K562 (cell line): ENCODE results near the gene POP7. TPM values are rescaled to one million over a fixed set of nuclear protein-coding genes. Genes with fewer than 3 reads are reported as not detected.

ENCODE experiments used
- TSC22D4 ChIP-seq: fragments of 450-650 bp; IDR thresholded peaks from 2 replicates; pipeline ENCODE4 v1.6.1; 2016; ENCODE audit warnings: missing genetic modification characterization, missing biosample characterization, control low read depth
- ZNF121 ChIP-seq: sonication (generic); formaldehyde crosslinking; conservative IDR thresholded peaks from 2 replicates; pipeline ENCODE4 v1.8.0; 2022; ENCODE audit warnings: missing genetic modification reagents
- ZSCAN29 ChIP-seq: fragments of 450-650 bp; IDR thresholded peaks from 2 replicates; pipeline ENCODE4 v1.6.1; 2017
- polyA plus RNA-seq, 8 experiments: library from polyadenylated mRNA; depleted of rRNA in 4 of 8; stranded (reverse) in 5 of 8; unstranded in 3 of 8; fragments of >200 nt; fragmentation: Nextera tagmentation in 2 of 8; fragmentation: Illumina TruSeq in 1 of 8; extraction: Ambion mirVana in 2 of 8; extraction: Trizol in 1 of 8; gene quantifications; 2 replicates each; pipeline versions ENCODE4 v1.2.1 to v1.2.3, GENCODE V29; 2011 to 2014; ENCODE audit warnings: inconsistent platforms in 1 of 8, missing spikeins in 1 of 8
- total RNA-seq, 7 experiments: library from RNA; depleted of rRNA in 6 of 7; stranded (reverse); fragments of >200 nt in 6 of 7; fragmentation: Illumina TruSeq in 2 of 7; extraction: Trizol in 2 of 7; gene quantifications; 2 replicates each; pipeline versions ENCODE4 v1.2.1 to v1.2.3, GENCODE V29; 2011 to 2021; ENCODE audit warnings: low replicate concordance in 1 of 7
- TF ChIP-seq, protein P1 (sequence below): fragments of 450-650 bp; IDR thresholded peaks from 2 replicates; pipeline ENCODE4 v1.6.1; 2016; ENCODE audit warnings: mild to moderate bottlenecking
- TF ChIP-seq, protein P2 (sequence below), 2 experiments: fragments of 450-650 bp in 1 of 2; IDR thresholded peaks; 2 replicates each; pipeline ENCODE4 v1.6.1; 2011 to 2017; ENCODE audit warnings: low read depth in 2 of 2, antibody characterized with exemption in 1 of 2, borderline replicate concordance in 1 of 2, low read length in 1 of 2, mild to moderate bottlenecking in 1 of 2, mixed read lengths in 1 of 2; ENCODE audit not compliant: control insufficient read depth in 1 of 2
- TF ChIP-seq, protein P3 (sequence below), 2 experiments: fragments of 450-650 bp; IDR thresholded peaks; 2 replicates each; pipeline ENCODE4 v1.6.1; 2018; ENCODE audit warnings: mild to moderate bottlenecking in 2 of 2, low read depth in 1 of 2; ENCODE audit not compliant: partially characterized antibody in 2 of 2
- TF ChIP-seq, protein P4 (sequence below): sonication (generic); formaldehyde crosslinking; IDR thresholded peaks from 2 replicates; pipeline ENCODE4 v1.8.0; 2023; ENCODE audit warnings: mild to moderate bottlenecking, missing genetic modification reagents

POP7 gene
- total and polyA plus RNA-seq, 9 of the 15 experiments (the other 6 are each of a cell fraction or from before 2014, with no cell fraction given): 11.5 to 163 (median 68.9) TPM

DNA sequence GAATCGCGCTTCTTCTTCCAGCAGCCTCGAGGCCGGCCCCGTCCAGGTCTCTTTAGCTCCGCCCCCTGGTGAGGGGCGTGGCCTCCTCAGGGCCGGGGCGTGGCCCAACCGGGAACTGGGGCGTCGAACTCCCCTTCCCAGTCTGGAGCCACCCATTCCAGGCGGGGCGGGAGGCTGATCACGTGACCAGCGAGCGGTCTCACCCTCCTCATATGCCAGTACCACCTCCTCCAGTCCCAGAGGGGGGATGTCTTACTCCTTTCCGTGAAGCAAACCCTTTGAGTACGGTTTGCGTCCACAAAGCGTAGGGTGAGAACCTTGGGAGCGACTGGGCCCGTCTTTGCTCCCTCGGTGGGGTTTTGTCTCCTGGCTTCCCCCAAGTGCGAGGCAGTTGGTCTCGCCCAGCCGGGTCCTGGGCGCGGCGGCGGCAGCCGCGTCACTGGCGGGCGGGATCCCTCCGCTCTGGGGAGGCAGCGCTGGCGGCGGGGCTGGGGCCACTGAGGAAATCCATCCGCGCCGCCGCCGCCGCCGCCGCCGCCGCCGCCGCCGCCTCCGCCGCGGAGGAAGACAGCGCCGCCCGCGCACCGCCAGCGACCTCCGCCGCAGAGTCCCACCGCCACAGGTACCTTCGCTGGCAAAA, 32.5 kb upstream of the POP7 start, which contains the start of gene GNB2 (continued):
- TF ChIP-seq, protein P1, sequence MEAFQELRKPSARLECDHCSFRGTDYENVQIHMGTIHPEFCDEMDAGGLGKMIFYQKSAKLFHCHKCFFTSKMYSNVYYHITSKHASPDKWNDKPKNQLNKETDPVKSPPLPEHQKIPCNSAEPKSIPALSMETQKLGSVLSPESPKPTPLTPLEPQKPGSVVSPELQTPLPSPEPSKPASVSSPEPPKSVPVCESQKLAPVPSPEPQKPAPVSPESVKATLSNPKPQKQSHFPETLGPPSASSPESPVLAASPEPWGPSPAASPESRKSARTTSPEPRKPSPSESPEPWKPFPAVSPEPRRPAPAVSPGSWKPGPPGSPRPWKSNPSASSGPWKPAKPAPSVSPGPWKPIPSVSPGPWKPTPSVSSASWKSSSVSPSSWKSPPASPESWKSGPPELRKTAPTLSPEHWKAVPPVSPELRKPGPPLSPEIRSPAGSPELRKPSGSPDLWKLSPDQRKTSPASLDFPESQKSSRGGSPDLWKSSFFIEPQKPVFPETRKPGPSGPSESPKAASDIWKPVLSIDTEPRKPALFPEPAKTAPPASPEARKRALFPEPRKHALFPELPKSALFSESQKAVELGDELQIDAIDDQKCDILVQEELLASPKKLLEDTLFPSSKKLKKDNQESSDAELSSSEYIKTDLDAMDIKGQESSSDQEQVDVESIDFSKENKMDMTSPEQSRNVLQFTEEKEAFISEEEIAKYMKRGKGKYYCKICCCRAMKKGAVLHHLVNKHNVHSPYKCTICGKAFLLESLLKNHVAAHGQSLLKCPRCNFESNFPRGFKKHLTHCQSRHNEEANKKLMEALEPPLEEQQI: no peak
- TF ChIP-seq, protein P2, sequence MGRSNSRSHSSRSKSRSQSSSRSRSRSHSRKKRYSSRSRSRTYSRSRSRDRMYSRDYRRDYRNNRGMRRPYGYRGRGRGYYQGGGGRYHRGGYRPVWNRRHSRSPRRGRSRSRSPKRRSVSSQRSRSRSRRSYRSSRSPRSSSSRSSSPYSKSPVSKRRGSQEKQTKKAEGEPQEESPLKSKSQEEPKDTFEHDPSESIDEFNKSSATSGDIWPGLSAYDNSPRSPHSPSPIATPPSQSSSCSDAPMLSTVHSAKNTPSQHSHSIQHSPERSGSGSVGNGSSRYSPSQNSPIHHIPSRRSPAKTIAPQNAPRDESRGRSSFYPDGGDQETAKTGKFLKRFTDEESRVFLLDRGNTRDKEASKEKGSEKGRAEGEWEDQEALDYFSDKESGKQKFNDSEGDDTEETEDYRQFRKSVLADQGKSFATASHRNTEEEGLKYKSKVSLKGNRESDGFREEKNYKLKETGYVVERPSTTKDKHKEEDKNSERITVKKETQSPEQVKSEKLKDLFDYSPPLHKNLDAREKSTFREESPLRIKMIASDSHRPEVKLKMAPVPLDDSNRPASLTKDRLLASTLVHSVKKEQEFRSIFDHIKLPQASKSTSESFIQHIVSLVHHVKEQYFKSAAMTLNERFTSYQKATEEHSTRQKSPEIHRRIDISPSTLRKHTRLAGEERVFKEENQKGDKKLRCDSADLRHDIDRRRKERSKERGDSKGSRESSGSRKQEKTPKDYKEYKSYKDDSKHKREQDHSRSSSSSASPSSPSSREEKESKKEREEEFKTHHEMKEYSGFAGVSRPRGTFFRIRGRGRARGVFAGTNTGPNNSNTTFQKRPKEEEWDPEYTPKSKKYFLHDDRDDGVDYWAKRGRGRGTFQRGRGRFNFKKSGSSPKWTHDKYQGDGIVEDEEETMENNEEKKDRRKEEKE (IDR thresholded peaks at IDR 0.05; ENCODE audit: borderline replicate concordance in 1 of 2, control insufficient read depth in 1 of 2, low read depth in 2 of 2, low read length in 1 of 2): peak; percentile 69 to 98; a peak in 2 of 4 replicates
- TF ChIP-seq ZNF121 (CRISPR knock-in tag) (no peak), ZSCAN29 (0 out of 2 replicates have a peak, but pooled peaks have one; percentile 32), TSC22D4 (tag) (no peak)
- TF ChIP-seq, protein P3, sequence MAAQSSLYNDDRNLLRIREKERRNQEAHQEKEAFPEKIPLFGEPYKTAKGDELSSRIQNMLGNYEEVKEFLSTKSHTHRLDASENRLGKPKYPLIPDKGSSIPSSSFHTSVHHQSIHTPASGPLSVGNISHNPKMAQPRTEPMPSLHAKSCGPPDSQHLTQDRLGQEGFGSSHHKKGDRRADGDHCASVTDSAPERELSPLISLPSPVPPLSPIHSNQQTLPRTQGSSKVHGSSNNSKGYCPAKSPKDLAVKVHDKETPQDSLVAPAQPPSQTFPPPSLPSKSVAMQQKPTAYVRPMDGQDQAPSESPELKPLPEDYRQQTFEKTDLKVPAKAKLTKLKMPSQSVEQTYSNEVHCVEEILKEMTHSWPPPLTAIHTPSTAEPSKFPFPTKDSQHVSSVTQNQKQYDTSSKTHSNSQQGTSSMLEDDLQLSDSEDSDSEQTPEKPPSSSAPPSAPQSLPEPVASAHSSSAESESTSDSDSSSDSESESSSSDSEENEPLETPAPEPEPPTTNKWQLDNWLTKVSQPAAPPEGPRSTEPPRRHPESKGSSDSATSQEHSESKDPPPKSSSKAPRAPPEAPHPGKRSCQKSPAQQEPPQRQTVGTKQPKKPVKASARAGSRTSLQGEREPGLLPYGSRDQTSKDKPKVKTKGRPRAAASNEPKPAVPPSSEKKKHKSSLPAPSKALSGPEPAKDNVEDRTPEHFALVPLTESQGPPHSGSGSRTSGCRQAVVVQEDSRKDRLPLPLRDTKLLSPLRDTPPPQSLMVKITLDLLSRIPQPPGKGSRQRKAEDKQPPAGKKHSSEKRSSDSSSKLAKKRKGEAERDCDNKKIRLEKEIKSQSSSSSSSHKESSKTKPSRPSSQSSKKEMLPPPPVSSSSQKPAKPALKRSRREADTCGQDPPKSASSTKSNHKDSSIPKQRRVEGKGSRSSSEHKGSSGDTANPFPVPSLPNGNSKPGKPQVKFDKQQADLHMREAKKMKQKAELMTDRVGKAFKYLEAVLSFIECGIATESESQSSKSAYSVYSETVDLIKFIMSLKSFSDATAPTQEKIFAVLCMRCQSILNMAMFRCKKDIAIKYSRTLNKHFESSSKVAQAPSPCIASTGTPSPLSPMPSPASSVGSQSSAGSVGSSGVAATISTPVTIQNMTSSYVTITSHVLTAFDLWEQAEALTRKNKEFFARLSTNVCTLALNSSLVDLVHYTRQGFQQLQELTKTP (IDR thresholded peaks at IDR 0.05; ENCODE audit: low read depth in 1 of 2, partially characterized antibody in 2 of 2): peak in 1 of 2 experiments; percentile 92
- TF ChIP-seq, protein P4, sequence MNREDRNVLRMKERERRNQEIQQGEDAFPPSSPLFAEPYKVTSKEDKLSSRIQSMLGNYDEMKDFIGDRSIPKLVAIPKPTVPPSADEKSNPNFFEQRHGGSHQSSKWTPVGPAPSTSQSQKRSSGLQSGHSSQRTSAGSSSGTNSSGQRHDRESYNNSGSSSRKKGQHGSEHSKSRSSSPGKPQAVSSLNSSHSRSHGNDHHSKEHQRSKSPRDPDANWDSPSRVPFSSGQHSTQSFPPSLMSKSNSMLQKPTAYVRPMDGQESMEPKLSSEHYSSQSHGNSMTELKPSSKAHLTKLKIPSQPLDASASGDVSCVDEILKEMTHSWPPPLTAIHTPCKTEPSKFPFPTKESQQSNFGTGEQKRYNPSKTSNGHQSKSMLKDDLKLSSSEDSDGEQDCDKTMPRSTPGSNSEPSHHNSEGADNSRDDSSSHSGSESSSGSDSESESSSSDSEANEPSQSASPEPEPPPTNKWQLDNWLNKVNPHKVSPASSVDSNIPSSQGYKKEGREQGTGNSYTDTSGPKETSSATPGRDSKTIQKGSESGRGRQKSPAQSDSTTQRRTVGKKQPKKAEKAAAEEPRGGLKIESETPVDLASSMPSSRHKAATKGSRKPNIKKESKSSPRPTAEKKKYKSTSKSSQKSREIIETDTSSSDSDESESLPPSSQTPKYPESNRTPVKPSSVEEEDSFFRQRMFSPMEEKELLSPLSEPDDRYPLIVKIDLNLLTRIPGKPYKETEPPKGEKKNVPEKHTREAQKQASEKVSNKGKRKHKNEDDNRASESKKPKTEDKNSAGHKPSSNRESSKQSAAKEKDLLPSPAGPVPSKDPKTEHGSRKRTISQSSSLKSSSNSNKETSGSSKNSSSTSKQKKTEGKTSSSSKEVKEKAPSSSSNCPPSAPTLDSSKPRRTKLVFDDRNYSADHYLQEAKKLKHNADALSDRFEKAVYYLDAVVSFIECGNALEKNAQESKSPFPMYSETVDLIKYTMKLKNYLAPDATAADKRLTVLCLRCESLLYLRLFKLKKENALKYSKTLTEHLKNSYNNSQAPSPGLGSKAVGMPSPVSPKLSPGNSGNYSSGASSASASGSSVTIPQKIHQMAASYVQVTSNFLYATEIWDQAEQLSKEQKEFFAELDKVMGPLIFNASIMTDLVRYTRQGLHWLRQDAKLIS (CRISPR knock-in tag): peak; percentile 75; the same call in 1 of the 2 replicates
